ENCODE data around the gene IQCH.
"Not testable (repeated sequence)": the region's sequence is repeated elsewhere in the genome, so short reads cannot be mapped to it uniquely, and the experiment has no call there.

The IQCH gene

DNA sequence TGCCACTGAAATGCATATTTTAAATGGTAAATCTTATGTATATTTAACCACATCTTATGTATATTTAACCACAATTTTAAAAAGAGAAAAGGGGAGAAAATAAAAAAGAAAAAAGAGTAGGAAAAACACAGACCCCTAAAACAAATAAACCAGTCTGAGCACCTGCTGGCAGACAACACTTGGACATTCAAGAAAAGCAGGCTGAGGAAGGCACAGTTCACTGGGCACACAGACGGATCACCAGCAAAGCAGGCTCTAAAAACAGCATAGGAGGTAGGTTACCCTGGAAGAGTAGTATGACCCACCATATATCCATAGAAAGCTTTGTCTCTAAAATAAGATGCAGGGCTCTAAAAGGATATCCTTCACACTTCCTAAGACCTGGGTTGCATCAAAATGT, 27.2 kb upstream of the IQCH start:
- Histone ChIP-seq H3K9me3 (ENCODE audit: low read length) (no peaks in the 10 kb centered on the region), H3K4me1 (ENCODE audit: insufficient read depth, low read length) (no peaks in the 10 kb centered on the region), H3K36me3 (ENCODE audit: insufficient read depth, low read length) (peaks cover 27% of the 10 kb centered on the region), H3K9ac (ENCODE audit: low read length) (no peak overlapping the region), H3K27ac (ENCODE audit: low read depth, low read length) (no peak overlapping the region), H3K27me3 (ENCODE audit: control insufficient read depth in 1 of 2, insufficient read depth in 2 of 2, low read length in 2 of 2) (no peaks in the 10 kb centered on the region), H3K4me3 (ENCODE audit: low read depth in 1 of 2, low read length in 2 of 2) (no peak overlapping the region)

DNA sequence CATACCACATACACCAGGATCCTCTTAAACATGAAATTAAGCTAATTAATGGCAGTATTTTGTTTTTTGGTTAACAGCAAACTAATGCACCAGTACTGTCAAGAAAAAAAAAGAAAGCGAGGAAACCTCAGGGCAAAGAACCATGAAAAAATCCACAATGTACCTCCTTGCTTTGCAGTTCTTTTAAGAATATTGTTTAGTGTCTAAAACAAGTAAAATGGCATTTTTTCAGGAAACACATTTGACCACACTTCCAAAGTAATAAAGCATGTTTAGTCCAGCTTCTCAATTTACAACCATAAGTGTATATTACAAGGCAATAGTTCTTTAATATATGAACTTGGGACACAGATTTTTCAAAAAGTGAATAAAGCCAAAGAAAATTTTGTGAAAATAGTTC, 26.7 kb upstream of the IQCH start:
- Histone ChIP-seq H3K27ac (ENCODE audit: low read depth, low read length) (no peak overlapping the region), H3K9ac (ENCODE audit: low read length) (no peak overlapping the region), H3K9me3 (ENCODE audit: low read length) (no peaks in the 10 kb centered on the region), H3K4me1 (ENCODE audit: insufficient read depth, low read length) (no peaks in the 10 kb centered on the region), H3K27me3 (ENCODE audit: control insufficient read depth in 1 of 2, insufficient read depth in 2 of 2, low read length in 2 of 2) (no peaks in the 10 kb centered on the region), H3K36me3 (ENCODE audit: insufficient read depth, low read length) (peaks cover 28% of the 10 kb centered on the region), H3K4me3 (ENCODE audit: low read depth in 1 of 2, low read length in 2 of 2) (no peak overlapping the region)

DNA sequence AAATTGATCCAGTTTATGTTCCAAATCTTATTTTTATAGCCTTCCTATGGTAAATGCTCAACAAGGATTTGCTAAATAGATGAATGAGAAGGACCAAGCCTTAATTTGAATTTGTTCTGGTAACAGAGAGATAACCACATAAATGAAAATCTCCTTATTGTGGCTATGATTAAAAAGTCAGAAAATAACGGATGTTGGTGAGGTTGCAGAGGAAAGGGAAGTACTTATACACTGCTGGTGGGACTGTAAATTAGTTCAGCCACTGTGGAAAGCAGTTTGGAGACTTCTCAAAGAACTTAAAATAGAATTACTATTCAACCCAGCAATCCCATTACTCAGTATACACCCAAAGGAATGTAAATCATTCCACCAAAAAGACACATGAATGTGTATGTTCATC, 26.3 kb upstream of the IQCH start:
- Histone ChIP-seq H3K36me3 (ENCODE audit: insufficient read depth, low read length) (peaks cover 28% of the 10 kb centered on the region), H3K9ac (ENCODE audit: low read length) (no peak overlapping the region), H3K4me1 (ENCODE audit: insufficient read depth, low read length) (no peaks in the 10 kb centered on the region), H3K27me3 (ENCODE audit: control insufficient read depth in 1 of 2, insufficient read depth in 2 of 2, low read length in 2 of 2) (no peaks in the 10 kb centered on the region), H3K9me3 (ENCODE audit: low read length) (no peaks in the 10 kb centered on the region), H3K4me3 (ENCODE audit: low read depth in 1 of 2, low read length in 2 of 2) (no peak overlapping the region), H3K27ac (ENCODE audit: low read depth, low read length) (no peak overlapping the region)

DNA sequence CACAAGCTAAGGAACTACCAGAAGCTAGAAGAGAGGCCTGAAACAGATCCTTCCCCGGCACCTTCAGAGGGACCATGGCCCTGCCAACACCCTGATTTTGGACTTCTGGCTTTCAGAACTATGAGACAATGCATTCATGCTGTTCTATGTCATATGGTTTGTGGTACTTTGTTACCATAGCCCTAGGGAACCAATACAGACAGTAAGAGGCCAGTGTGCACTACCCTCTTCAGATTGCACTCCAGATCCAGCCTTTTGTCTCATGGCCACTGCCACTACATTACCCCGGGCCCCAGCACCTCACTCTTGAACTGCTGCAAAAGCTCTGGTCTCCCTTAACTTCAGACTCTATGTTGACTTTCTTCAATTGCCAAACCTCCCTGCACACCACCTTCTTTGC, 24.1 kb upstream of the IQCH start:
- Histone ChIP-seq H3K9me3 (ENCODE audit: low read length) (no peaks in the 10 kb centered on the region), H3K36me3 (ENCODE audit: insufficient read depth, low read length) (peaks cover 28% of the 10 kb centered on the region), H3K4me1 (ENCODE audit: insufficient read depth, low read length) (no peaks in the 10 kb centered on the region), H3K9ac (ENCODE audit: low read length) (no peak overlapping the region), H3K27me3 (ENCODE audit: control insufficient read depth in 1 of 2, insufficient read depth in 2 of 2, low read length in 2 of 2) (no peaks in the 10 kb centered on the region), H3K4me3 (ENCODE audit: low read depth in 1 of 2, low read length in 2 of 2) (no peak overlapping the region), H3K27ac (ENCODE audit: low read depth, low read length) (no peak overlapping the region)

DNA sequence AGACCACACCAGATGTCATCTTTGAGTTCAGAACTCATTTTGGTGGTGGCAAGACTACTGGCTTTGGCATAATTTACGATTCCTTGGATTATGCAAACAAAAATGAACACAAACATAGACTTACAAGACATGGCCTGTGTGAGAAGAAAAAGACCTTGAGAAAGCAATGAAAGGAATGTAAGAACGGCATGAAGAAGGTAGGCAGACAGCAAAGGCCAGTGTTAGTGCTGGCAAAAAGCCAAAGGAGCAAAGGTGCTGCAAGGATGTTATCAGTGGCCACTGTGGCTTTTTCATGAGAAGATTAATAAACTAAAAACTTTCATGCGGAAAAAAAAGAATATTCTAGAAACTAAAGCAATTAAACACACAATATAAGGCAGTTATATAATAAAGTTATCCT, 22.0 kb upstream of the IQCH start:
- no peak overlapping the region for H3K9ac ChIP-seq (ENCODE audit: low read length)
- peaks cover 28% of the 10 kb centered on the region for H3K36me3 ChIP-seq (ENCODE audit: insufficient read depth, low read length)
- H3K27me3 ChIP-seq (ENCODE audit: control insufficient read depth in 1 of 2, insufficient read depth in 2 of 2, low read length in 2 of 2): no peaks in the 10 kb centered on the region
- no peaks in the 10 kb centered on the region for H3K4me1 ChIP-seq (ENCODE audit: insufficient read depth, low read length)
- H3K27ac ChIP-seq (ENCODE audit: low read depth, low read length): no peak overlapping the region
- H3K4me3 ChIP-seq (ENCODE audit: low read depth in 1 of 2, low read length in 2 of 2): no peak overlapping the region
- no peaks in the 10 kb centered on the region for H3K9me3 ChIP-seq (ENCODE audit: low read length)

DNA sequence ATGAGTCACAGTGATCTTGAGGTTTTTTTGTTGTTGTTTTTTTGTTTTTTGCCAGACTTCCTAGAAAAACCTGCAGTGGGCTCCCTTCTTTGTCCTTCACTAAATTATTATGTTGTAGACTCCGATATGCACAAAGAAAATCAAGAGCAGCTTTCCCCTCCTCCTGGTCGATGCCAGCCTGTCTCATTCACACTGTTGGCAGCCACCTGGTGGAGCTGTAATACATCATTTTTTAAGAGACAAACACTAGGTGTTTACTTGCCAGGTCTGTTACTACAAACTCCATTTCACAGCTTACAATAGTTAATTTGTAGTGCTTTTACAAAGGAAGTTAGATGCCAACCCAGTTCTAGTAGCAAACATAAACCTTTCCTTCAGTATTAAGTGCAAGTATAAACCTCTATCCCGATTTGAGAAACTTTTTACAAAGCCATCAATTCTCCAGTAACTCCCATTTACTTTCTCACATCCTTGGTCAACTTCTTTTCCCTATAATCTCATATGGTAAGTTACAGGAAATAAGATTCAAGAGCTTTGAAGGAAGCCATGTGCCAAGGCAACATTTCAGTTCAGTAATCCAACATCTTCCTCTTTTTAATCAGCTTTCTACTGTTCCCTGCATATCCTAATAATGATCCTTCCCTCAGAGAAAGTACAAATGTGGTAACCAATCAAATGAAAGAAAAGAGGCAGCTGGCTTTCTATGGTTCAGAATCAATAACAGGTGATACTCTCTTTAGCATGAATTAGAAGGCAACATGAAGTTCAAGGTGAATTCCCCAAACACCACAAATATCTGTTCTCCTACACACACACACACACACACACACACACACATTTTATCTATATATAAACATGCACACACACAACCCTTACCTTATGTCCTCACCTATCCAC, 14.1 kb upstream of the IQCH start:
- H3K9me3 ChIP-seq (ENCODE audit: low read length): no peaks in the 10 kb centered on the region
- H3K36me3 ChIP-seq (ENCODE audit: insufficient read depth, low read length): no peaks in the 10 kb centered on the region
- H3K27me3 ChIP-seq (ENCODE audit: control insufficient read depth in 1 of 2, insufficient read depth in 2 of 2, low read length in 2 of 2): no peaks in the 10 kb centered on the region
- H3K4me3 ChIP-seq (ENCODE audit: low read depth in 1 of 2, low read length in 2 of 2): no peak overlapping the region
- H3K4me1 ChIP-seq (ENCODE audit: insufficient read depth, low read length): peaks cover 7% of the 10 kb centered on the region
- no peak overlapping the region for H3K27ac ChIP-seq (ENCODE audit: low read depth, low read length)
- H3K9ac ChIP-seq (ENCODE audit: low read length): no peak overlapping the region

DNA sequence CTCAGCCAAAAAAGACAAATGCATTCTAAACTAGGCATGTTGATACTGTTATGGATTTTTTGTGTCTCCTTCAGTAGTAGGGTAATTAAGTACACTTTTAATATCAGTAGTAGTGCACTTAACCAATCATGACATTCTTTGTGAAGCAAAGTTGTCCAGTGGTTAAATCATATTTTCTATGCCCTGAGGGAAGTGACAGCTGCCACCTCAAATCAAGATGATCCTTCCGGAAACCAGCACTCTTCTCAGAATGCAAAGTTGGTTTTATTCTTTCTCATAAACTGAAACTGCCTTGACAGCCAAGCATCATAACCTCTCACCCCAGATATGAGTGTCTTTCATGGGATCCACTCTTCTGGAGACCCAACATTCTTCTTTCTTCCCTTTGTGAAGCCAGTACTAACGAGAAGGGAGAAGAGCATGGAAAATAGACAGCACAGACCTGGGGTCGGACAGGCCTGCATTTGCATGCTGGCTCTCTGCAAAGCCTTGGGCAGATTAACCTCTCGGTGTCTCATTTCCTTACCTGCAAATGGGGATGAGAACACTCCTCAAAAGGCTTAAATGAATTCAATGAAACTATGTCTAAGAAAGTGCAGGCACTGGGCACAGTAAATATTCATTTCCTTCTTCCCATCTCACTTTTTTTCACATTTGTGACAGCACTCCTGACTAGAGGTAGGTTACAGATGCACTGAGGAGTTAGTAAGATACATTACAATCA, 13.3 kb upstream of the IQCH start:
- no peaks in the 10 kb centered on the region for H3K27me3 ChIP-seq (ENCODE audit: control insufficient read depth in 1 of 2, insufficient read depth in 2 of 2, low read length in 2 of 2)
- no peak overlapping the region for H3K27ac ChIP-seq (ENCODE audit: low read depth, low read length)
- no peak overlapping the region for H3K4me3 ChIP-seq (ENCODE audit: low read depth in 1 of 2, low read length in 2 of 2)
- no peaks in the 10 kb centered on the region for H3K36me3 ChIP-seq (ENCODE audit: insufficient read depth, low read length)
- H3K9ac ChIP-seq (ENCODE audit: low read length): no peak overlapping the region
- H3K4me1 ChIP-seq (ENCODE audit: insufficient read depth, low read length): peaks cover 7% of the 10 kb centered on the region
- H3K9me3 ChIP-seq (ENCODE audit: low read length): no peaks in the 10 kb centered on the region

DNA sequence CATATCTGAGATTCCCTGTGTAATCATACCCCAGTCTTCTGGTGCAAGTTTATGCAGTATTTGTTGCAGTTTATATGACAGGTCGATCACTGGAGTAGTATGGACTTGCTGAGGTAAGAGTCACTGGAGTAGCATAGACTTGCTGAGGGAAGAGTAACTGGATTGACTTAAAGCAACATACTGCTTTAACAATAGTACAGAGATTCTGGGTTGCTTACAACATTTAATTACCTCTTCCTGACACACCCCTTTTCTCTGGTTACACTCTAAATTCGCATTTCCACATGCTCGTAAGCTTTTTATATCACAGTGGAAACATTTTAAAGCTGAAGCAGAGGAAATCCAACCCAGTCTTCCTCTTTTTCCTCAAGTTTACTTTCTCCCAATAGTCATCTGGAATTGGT, 11.9 kb upstream of the IQCH start:
- H3K27me3 ChIP-seq (ENCODE audit: control insufficient read depth in 1 of 2, insufficient read depth in 2 of 2, low read length in 2 of 2): no peaks in the 10 kb centered on the region

DNA sequence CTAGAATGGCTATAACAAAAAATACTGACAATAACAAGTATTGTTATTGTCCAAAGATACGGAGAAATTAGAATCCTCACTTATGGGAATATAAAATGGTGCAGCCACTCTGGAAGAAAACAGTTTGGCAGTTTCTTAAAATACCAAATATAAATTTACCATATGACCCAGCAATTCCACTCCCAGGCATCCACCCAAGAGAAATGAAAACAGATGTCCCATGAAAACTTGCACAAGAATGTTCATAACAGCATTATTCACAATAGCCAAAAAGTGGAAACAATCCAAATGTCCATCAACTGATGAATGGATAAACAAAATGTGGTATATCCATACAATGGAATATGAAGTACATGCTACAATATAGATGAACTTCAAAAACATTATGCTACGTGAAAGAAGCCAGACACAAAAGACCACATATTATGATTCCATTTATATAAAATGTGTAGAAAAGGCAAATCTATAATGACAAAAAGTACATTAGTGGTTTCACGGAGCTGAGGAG, 9.6 kb upstream of the IQCH start:
- H3K36me3 ChIP-seq (ENCODE audit: insufficient read depth, low read length): no peaks in the 10 kb centered on the region

More for the DNA sequence above, 11.9 kb upstream of the IQCH start:
- no peak overlapping the region for H3K9ac ChIP-seq (ENCODE audit: low read length)
- no peaks in the 10 kb centered on the region for H3K36me3 ChIP-seq (ENCODE audit: insufficient read depth, low read length)
- no peak overlapping the region for H3K27ac ChIP-seq (ENCODE audit: low read depth, low read length)
- H3K4me3 ChIP-seq (ENCODE audit: low read depth in 1 of 2, low read length in 2 of 2): no peak overlapping the region
- H3K4me1 ChIP-seq (ENCODE audit: insufficient read depth, low read length): peaks cover 7% of the 10 kb centered on the region
- H3K9me3 ChIP-seq (ENCODE audit: low read length): no peaks in the 10 kb centered on the region

DNA sequence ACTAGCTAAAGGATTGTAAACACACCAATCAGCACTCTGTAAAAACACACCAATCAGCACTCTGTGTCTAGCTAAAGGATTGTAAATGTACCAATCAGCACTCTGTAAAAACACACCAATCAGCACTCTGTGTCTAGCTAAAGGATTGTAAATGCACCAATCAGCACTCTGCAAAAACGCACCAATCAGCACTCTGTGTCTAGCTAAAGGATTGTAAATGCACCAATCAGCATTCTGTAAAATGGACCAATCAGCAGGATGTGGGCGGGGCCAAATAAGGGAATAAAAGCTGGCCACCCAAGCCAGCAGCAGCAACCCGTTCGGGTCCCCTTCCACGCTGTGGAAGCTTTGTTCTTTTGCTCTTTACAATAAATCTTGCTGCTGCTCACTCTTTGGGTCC, 8.0 kb upstream of the IQCH start:
- not testable (repeated sequence) for H3K27me3 ChIP-seq (ENCODE audit: control insufficient read depth in 1 of 2, insufficient read depth in 2 of 2, low read length in 2 of 2); H3K36me3 ChIP-seq (ENCODE audit: insufficient read depth, low read length); H3K9me3 ChIP-seq (ENCODE audit: low read length); H3K9ac ChIP-seq (ENCODE audit: low read length); H3K27ac ChIP-seq (ENCODE audit: low read depth, low read length); H3K4me1 ChIP-seq (ENCODE audit: insufficient read depth, low read length); H3K4me3 ChIP-seq (ENCODE audit: low read depth in 1 of 2, low read length in 2 of 2)

More for the DNA sequence above, 9.6 kb upstream of the IQCH start:
- Histone ChIP-seq H3K4me3 (ENCODE audit: low read depth in 1 of 2, low read length in 2 of 2) (no peak overlapping the region), H3K4me1 (ENCODE audit: insufficient read depth, low read length) (peaks cover 7% of the 10 kb centered on the region), H3K9me3 (ENCODE audit: low read length) (no peaks in the 10 kb centered on the region), H3K27me3 (ENCODE audit: control insufficient read depth in 1 of 2, insufficient read depth in 2 of 2, low read length in 2 of 2) (no peaks in the 10 kb centered on the region), H3K9ac (ENCODE audit: low read length) (no peak overlapping the region), H3K27ac (ENCODE audit: low read depth, low read length) (no peak overlapping the region)

DNA sequence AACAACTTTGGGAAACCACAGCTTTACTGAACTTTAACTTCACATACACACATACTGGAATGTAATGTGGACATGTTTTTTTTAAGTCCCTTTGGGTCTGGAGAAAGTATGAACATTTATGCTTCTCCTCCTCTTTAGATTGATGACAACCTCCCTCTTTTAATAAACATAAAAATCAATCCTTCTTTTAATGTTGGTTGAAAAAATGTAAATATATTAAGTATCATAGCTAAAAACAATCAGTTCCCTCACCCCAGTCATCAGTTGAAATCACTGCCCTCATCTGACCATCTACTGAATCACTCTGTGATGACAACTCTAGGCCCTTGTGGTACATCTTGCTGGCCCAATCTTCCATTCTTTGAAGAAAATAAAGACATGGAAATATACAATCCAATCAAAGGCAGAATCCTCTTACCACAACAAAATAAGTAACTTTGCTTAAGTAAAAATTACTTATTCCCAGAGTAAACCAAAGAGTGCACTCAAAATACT, 6.5 kb upstream of the IQCH start:
- H3K9me3 ChIP-seq (ENCODE audit: low read length): no peaks in the 10 kb centered on the region

More for the DNA sequence above, 6.5 kb upstream of the IQCH start:
- no peak overlapping the region for H3K4me3 ChIP-seq (ENCODE audit: low read depth in 1 of 2, low read length in 2 of 2)
- peaks cover 8% of the 10 kb centered on the region for H3K4me1 ChIP-seq (ENCODE audit: insufficient read depth, low read length)
- H3K36me3 ChIP-seq (ENCODE audit: insufficient read depth, low read length): no peaks in the 10 kb centered on the region
- H3K27ac ChIP-seq (ENCODE audit: low read depth, low read length): no peak overlapping the region
- no peaks in the 10 kb centered on the region for H3K27me3 ChIP-seq (ENCODE audit: control insufficient read depth in 1 of 2, insufficient read depth in 2 of 2, low read length in 2 of 2)
- no peak overlapping the region for H3K9ac ChIP-seq (ENCODE audit: low read length)

Measured in muscle layer of colon (tissue), 2 donors.